ENCODE data around the gene MMEL1. TPM values are rescaled to one million over a fixed set of nuclear protein-coding genes. Genes with fewer than 3 reads are reported as not detected.

MMEL1 gene
- total and polyA plus RNA-seq, 2 of the 13 experiments (the other 11 are each of a cell fraction or from before 2014, with no cell fraction given) = 0.48 TPM; not detected in 1

GRCh38 chr1:2637442-2638145 is 4.8 kb upstream of the MMEL1 start:
- in situ Hi-C loops (cut with HindIII; ENCODE audit: extremely low pct_ligation_motif_present, low pct_unique_long_range_greater_than_20kb) (no loop called here), intact Hi-C loops (cut with micrococcal nuclease; ENCODE audit: unreplicated experiment) (loop anchor here (10.0 kb wide), 1 partner anchor 53 kb away; the partner anchor contains the start of gene PRXL2B)
- Histone ChIP-seq H3K9me3 (ENCODE audit: low read length) (peaks cover 7% of the 10 kb centered on the region; the same call in 1 of the 2 replicates), H3K9ac (ENCODE audit: insufficient read depth, low read depth, low read length) (no peak overlapping the region), H3K27me3 (ENCODE audit: control insufficient read depth in 1 of 2, insufficient read depth in 2 of 2, low read length in 2 of 2) (peaks cover 2 to 10% of the 10 kb centered on the region in 2 experiments; a peak in 2 of 5 replicates), H3K4me3 (replicated peaks in 1 of 3; ENCODE audit: insufficient read depth in 1 of 3, low read depth in 2 of 3, low read length in 3 of 3) (no peak overlapping the region), H3K4me1 (ENCODE audit: insufficient read depth, low read length) (peaks cover 25% of the 10 kb centered on the region), H3K4me2 (ENCODE audit: low read depth, low read length) (no peak overlapping the region), H3K27ac (ENCODE audit: extremely low read length, insufficient read depth, low read length) (no peak overlapping the region), H3K79me2 (ENCODE audit: insufficient read depth, low read length) (peaks cover 3% of the 10 kb centered on the region), H3K36me3 (replicated peaks in 1 of 2; ENCODE audit: control insufficient read depth in 1 of 2, insufficient read depth in 2 of 2, low read length in 2 of 2) (no peaks in the 10 kb centered on the region), H4K20me1 (ENCODE audit: insufficient read depth, low read length) (no peaks in the 10 kb centered on the region), H2AFZ (ENCODE audit: low read length) (no peak overlapping the region)
- ATAC-seq = no peak
- 29% methylated on average over 3 of the region's 10 CpGs for WGBS (ENCODE audit: low lambda C conversion rate)
- no peak for FAIRE-seq
- ChIA-PET POLR2A (interaction anchor here (0.6 kb wide), 1 partner anchor 33 kb away, joined by 3 read pairs; no protein-coding TSS in a partner anchor), CTCF (ENCODE audit: low intra/inter-chr PET ratio, low total read pairs) (no interaction called here)
- no TSS peak for BruUV-seq (replicated peaks)
- DNase-seq (ENCODE audit: low spot score) = no peak
- TF ChIP-seq ZNF710 (CRISPR knock-in tag; IDR thresholded peaks at IDR 0.05; ENCODE audit: borderline replicate concordance) (no peak), ZFX (CRISPR knock-in tag; IDR thresholded peaks at IDR 0.05; ENCODE audit: low read depth) (no peak), KIAA2018 (CRISPR knock-in tag; IDR thresholded peaks at IDR 0.05; ENCODE audit: borderline replicate concordance) (no peak), SETDB1 (CRISPR knock-in tag; IDR thresholded peaks at IDR 0.05; ENCODE audit: borderline replicate concordance) (no peak), RFX1 (IDR thresholded peaks at IDR 0.05) (no peak), TOPORS (CRISPR knock-in tag; IDR thresholded peaks at IDR 0.05) (no peak), CBFB (CRISPR knock-in tag; IDR thresholded peaks at IDR 0.05) (no peak), ZNF678 (CRISPR knock-in tag; IDR thresholded peaks at IDR 0.05) (no peak), RCOR2 (CRISPR knock-in tag; IDR thresholded peaks at IDR 0.05) (no peak), SIN3A (IDR thresholded peaks at IDR 0.05; ENCODE audit: borderline replicate concordance, low read depth, low read length) (no peak), ZBTB14 (CRISPR knock-in tag; IDR thresholded peaks at IDR 0.05) (no peak)

Data from HepG2 (cell line).